Body of pancreas (tissue), 4 donors: ENCODE measurements around the gene NUP93. TPM values are rescaled to one million over a fixed set of nuclear protein-coding genes. Genes with fewer than 3 reads are reported as not detected.

Experiments used
- ATAC-seq: fragments of 150-250 bp; one replicate; pipeline ENCODE4 v1.9.1; 2016
- DNase-seq, 4 donors: peaks; one replicate each; pipeline ENCODE4 v3.0.0-alpha.2; 2019
- H3K27ac ChIP-seq, 4 donors: fragments of 200-600 bp; sonication (generic); 1 replicate in 3 of 4; 2 replicates in 1 of 4; pipeline versions ENCODE4 v1.5.1 to v1.6.1; 2016 to 2019; ENCODE audit warnings: mild to moderate bottlenecking in 1 of 4, mixed read lengths in 1 of 4, moderate library complexity in 1 of 4
- H3K27me3 ChIP-seq, 2 donors: fragments of 200-600 bp; sonication (generic); one replicate each; pipeline ENCODE4 v1.6.0; 2016; ENCODE audit warnings: mild to moderate bottlenecking in 1 of 2
- H3K36me3 ChIP-seq, 2 donors: fragments of 200-600 bp; sonication (generic); replicated peaks in 1 of 2; 2 replicates each; pipeline ENCODE4 v1.5.1; 2016; ENCODE audit warnings: low read depth in 2 of 2; ENCODE audit not compliant: insufficient read depth in 1 of 2
- H3K4me1 ChIP-seq: fragments of 200-600 bp; sonication (generic); one replicate; pipeline ENCODE4 v1.6.0; 2016
- H3K4me3 ChIP-seq, 2 donors: fragments of 200-600 bp; sonication (generic); 1 replicate in 1 of 2; 2 replicates in 1 of 2; pipeline ENCODE4 v1.5.1; 2016 to 2019
- H3K9me3 ChIP-seq, 3 donors: fragments of 200-600 bp; sonication (generic); 1 replicate in 2 of 3; 2 replicates in 1 of 3; pipeline ENCODE4 v1.5.1; 2016
- CTCF ChIP-seq, 7 experiments: fragments of 450-650 bp in 4 of 7; fragments of 200-600 bp in 3 of 7; sonication (generic) in 3 of 7; IDR thresholded peaks; one replicate each; pipeline ENCODE4 v1.5.1; 2016 to 2019; ENCODE audit warnings: antibody characterized with exemption in 7 of 7
- POLR2A ChIP-seq, 3 donors: fragments of 450-650 bp; IDR thresholded peaks; one replicate each; pipeline ENCODE4 v1.6.1; 2016; ENCODE audit warnings: antibody characterized with exemption in 3 of 3, mild to moderate bottlenecking in 2 of 3
- WGBS, 2 donors: methylation state at CpG; one replicate each; pipeline ENCODE4 v1.1.5; 2017; 5-methylcytosine and 5-hydroxymethylcytosine counted together
- intact Hi-C: fragments of 100-400 bp; cut with DNase I; formaldehyde crosslinking; loops from one replicate; pipeline ENCODE4 v1.15.1; 2023
- total RNA-seq, 2 donors: library from RNA; depleted of rRNA; stranded (reverse); fragments of >200 nt; gene quantifications; one replicate each; pipeline ENCODE4 v1.1.0, GENCODE V29; 2016

NUP93 gene
- total RNA-seq, 2 donors from 2014 or later = 12.2 to 19.1 TPM

- TF ChIP-seq CTCF (IDR thresholded peaks at IDR 0.05) = no peak
- no peak for TF ChIP-seq POLR2A (IDR thresholded peaks at IDR 0.05)
- 63 to 71% methylated on average over 3 of the region's 3 CpGs for WGBS, 2 donors
These were observed 122.4 kb downstream of the NUP93 start for GRCh38 chr16:56852401-56852730.

DNA sequence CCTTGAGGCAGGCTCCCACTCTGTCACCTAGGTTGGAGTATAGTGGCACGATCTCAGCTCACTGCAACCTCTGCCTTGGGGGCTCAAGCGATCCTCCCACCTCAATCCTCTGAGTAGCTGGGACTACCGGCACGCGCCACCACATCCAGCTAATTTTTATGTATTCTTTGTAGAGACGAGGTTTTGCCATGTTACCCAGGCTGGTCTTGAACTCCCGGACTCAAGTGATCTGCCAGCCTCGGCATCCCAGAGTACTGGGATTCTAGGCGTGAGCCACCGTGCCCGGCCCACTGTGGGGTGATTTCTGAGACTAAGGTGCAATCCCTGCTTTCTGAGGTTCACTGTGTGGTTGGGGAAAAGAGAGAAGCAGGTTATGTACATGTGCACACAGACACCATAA, 123.0 kb downstream of the NUP93 start:
- no peaks in the 10 kb centered on the region for H3K36me3 ChIP-seq
- TF ChIP-seq POLR2A (IDR thresholded peaks at IDR 0.05) (no peak), CTCF (IDR thresholded peaks at IDR 0.05) (no peak)
- H3K4me1 ChIP-seq = peaks cover 36% of the 10 kb centered on the region
- DNase-seq (no peak), ATAC-seq (no peak)
- no peaks in the 10 kb centered on the region for H3K27me3 ChIP-seq
- WGBS, 2 donors = 93 to 94% methylated on average over 10 to 11 of the region's 11 CpGs
- intact Hi-C loops = no loop called here
- H3K27ac ChIP-seq = no peak overlapping the region
- no peak overlapping the region for H3K4me3 ChIP-seq
- no peaks in the 10 kb centered on the region for H3K9me3 ChIP-seq

More at GRCh38 chr16:56852401-56852730, 122.4 kb downstream of the NUP93 start:
- H3K9me3 ChIP-seq = no peaks in the 10 kb centered on the region
- no peak for ATAC-seq
- H3K27ac ChIP-seq = peak overlapping the region in 3 of 4 donors; percentile 12 to 78 (median 28)
- H3K4me3 ChIP-seq = no peak overlapping the region
- peaks cover 42% of the 10 kb centered on the region for H3K4me1 ChIP-seq
- H3K27me3 ChIP-seq = no peaks in the 10 kb centered on the region
- DNase-seq = no peak
- no peaks in the 10 kb centered on the region for H3K36me3 ChIP-seq
- intact Hi-C loops = no loop called here

- TF ChIP-seq CTCF (IDR thresholded peaks at IDR 0.05) (no peak), POLR2A (IDR thresholded peaks at IDR 0.05) (no peak)
- H3K27me3 ChIP-seq = no peaks in the 10 kb centered on the region
- WGBS, 2 donors = 90 to 91% methylated on average over 6 of the region's 6 CpGs
- DNase-seq (no peak), ATAC-seq (no peak)
- no peaks in the 10 kb centered on the region for H3K36me3 ChIP-seq
- no peaks in the 10 kb centered on the region for H3K9me3 ChIP-seq
- H3K4me1 ChIP-seq = peaks cover 19% of the 10 kb centered on the region
- no peak overlapping the region for H3K4me3 ChIP-seq
- intact Hi-C loops = no loop called here
- H3K27ac ChIP-seq = no peak overlapping the region
These were observed 125.3 kb downstream of the NUP93 start for GRCh38 chr16:56855201-56855600.

- H3K4me3 ChIP-seq = no peak overlapping the region
- H3K36me3 ChIP-seq = no peaks in the 10 kb centered on the region
- TF ChIP-seq CTCF (IDR thresholded peaks at IDR 0.05) (no peak), POLR2A (IDR thresholded peaks at IDR 0.05) (no peak)
- DNase-seq (no peak), ATAC-seq (no peak)
- 80 to 88% methylated on average over 4 of the region's 4 CpGs for WGBS, 2 donors
- no peaks in the 10 kb centered on the region for H3K9me3 ChIP-seq
- H3K27ac ChIP-seq = no peak overlapping the region
- intact Hi-C loops = no loop called here
- H3K27me3 ChIP-seq = no peaks in the 10 kb centered on the region
- H3K4me1 ChIP-seq = peaks cover 19% of the 10 kb centered on the region
These were observed 126.0 kb downstream of the NUP93 start for GRCh38 chr16:56855946-56856345.

- Histone ChIP-seq H3K27ac (no peak overlapping the region), H3K4me3 (no peak overlapping the region), H3K4me1 (peaks cover 27% of the 10 kb centered on the region), H3K36me3 (no peaks in the 10 kb centered on the region), H3K27me3 (no peaks in the 10 kb centered on the region), H3K9me3 (no peaks in the 10 kb centered on the region)
- 34 to 38% methylated on average over 6 of the region's 6 CpGs for WGBS, 2 donors
- intact Hi-C loops = no loop called here
- TF ChIP-seq CTCF (IDR thresholded peaks at IDR 0.05) (no peak), POLR2A (IDR thresholded peaks at IDR 0.05) (no peak)
- ATAC-seq (no peak), DNase-seq (no peak)
These were observed 127.0 kb downstream of the NUP93 start for GRCh38 chr16:56856876-56857447.
